GM18861 (cell line): ENCODE data around the gene FBN1.

Experiments
- ATAC-seq: cut with Tn5 transposase; IDR thresholded peaks from one replicate; pipeline ENCODE4 v1.9.1; 2021; ENCODE audit not compliant: unreplicated experiment

The FBN1 gene

DNA sequence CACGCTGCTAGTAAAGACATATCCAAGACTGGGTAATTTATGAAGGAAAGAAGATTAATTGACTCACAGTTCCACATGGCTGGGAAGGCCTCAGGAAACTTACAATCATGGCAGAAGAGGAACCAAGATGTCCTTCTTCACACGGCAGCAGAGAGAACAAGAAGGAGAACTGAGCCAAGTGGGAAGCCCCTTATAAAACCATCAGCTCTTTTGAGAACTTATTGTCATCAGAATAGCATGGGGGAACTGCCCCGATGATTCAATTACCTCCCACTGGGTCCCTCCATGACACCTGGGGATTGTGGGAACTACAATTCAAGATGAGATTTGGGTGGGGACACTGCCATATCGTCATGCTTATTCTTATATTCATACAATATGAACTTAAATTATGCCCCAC lies 265.3 kb downstream of the FBN1 start:
- no peak for ATAC-seq

DNA sequence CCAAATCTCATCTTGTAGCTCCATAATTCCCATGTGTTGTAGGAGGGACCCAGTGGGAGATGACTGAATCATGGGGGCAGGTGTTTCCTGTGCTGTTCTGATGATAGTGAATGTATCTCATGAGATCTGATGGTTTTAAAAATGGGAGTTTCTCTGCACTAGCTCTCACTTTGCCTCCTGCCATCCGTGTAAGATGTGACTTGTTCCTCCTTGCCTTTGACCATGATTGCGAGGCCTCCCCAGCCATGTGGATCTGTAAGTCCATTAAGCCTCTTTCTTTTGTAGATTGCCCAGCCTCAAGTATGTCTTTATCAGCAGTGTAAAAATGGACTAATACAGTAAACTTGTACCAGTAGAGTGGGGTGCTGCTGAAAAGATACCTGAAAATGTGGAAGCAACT lies 269.7 kb downstream of the FBN1 start:
- no peak for ATAC-seq

DNA sequence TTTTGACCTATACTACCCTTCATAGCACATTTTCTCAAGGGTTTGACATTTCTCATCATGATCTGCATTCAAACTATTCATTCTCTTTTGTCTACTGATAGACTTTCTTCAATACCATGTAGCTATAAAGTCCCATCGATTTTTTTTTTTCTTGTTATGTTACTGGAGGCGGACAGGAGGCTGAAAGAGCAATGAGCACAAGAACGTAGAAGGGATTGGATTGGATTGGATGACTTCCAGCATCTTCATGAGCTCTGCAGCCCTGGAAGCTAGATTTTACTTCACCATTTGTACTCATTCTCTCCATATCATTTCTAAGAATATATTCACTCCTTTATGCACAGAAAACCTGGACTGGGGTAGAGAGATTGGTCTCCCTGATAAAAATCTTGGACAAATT lies 271.0 kb downstream of the FBN1 start:
- ATAC-seq = no peak

DNA sequence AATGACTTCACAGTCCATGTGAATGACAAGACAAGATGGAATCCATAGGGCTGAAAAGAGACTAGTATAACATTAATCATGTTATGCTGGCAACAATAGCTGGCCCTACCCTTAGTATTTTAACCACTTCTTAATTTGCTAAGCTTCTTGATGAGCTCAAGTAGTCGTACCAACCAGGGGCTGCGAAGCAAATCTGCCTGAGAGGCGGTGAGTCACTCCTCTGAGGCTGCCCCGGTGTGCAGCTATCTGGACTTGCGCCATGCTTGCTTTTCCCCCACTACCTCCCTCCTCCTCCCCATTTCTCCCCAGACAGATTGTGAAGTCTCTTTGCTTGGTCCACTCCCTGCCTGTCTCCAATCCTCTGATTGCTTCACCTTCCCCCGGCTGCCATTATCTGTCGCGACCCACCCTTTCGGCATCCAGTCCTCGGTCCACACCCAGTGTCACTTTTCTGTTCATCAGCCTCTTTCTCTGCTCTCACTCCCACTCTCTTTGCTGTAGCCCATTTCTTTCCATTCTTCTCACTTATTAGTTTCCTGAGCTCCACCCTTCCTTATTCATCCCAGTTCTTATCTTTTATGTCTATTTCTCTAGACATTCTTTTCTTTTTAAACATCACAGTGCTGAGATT lies 271.6 kb downstream of the FBN1 start:
- no peak for ATAC-seq

DNA sequence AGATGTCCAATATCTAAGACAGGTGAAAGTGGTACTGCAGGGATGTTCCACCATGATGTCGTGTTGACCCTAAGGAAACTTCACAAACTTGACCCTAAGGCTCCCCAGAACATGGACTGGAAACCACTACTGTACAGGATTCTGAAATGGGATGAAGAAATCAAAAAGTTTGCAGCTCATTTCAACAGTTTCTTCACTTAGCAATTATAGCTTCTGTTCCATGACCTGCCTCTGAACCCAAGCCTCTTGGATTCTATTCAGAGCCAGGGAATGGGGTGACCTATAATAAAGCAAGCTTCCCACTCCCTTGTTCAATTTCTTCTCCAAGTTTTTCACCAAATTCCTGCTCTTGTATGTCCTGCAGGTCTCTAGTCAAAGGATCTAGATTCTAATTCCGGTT lies 273.5 kb downstream of the FBN1 start:
- ATAC-seq = no peak

DNA sequence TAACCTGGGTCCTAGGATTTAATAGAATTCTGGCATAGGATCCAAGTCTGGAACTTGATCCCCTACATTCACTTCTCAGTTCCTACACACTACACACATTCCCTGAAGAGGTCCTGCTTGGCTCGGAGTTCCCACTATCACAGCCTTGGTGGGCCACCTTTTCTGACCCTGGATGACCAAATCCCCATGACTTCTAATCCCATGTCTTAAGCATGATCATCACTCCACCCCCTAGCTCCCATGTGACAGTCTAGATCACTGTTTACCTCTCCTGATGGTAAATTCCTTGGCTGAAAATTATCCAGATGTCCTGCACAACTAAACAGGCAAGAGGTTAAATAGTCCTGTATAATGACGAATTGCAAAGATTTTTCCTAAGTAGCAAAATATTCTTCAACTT lies 274.0 kb downstream of the FBN1 start:
- ATAC-seq = no peak

DNA sequence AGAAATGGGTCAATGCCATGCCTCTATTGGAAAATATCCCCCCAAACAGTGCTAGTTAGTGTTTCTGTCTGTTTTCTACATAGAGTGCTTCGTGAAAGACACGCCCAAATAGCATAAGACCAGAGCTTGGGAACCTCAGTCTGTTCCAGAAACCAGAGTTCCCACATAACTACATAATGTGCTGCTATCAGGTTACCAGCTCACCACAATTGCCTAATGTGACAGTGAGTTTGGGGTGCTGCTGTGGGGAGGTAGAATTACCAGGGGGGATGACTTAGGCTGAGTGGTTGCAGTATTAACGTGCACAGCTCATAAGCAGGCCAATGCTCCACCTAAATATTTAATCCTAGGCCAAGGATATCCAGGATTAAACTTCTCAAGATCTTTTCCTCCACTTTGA lies 275.0 kb downstream of the FBN1 start:
- no peak for ATAC-seq

DNA sequence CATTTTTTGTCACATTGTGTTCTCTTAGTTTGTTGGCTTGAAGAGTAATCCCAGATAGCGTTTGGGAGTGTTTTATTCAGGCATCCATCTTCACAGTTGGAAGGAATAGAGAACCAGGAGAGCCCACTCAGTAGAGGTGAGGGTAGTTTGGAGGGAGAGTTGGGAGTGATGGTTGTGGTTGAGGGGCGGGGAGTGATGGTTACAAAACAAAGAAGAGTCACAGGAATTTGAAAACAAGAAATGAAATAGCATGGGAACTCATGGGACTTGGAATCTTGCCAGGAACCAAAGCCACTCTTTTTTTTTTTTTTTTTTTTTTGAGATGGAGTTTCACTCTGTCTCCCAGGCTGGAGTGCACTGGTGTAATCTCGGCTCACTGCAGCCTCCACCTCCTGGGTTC lies 278.0 kb downstream of the FBN1 start:
- ATAC-seq = no peak

DNA sequence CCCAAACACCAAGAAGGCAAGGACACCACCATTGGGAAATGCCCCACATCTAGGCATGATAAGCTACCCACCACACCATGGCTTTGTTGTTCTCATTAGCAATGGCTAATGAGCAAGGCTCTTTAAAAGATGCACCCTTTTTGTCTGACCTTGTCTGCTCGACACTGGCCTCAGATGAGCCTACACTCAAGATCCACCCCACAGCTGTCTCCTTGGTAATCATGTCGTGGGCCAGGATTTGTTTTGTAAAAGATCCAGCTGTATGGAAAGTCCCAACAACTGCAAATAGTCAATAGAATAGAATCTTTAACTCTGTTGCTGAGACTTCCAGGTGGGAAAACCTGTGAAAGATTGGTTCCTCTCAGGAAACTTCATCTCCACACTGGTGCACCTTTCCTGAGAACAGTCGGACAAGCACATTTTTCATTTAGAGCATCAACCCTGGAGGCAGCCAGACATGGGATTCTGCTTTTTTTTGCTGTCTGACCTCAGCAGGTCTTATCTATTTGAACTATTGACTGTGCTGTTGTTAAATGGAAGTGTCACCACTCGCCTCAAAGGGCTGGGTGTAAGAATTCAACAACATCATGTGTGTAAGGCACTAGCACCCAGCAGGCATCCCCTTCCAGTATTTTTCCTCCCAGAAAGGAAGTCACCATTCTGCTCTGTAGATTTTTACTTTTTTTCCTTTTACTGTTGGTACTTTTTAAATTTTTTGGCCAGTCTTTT lies 278.8 kb downstream of the FBN1 start:
- no peak for ATAC-seq

DNA sequence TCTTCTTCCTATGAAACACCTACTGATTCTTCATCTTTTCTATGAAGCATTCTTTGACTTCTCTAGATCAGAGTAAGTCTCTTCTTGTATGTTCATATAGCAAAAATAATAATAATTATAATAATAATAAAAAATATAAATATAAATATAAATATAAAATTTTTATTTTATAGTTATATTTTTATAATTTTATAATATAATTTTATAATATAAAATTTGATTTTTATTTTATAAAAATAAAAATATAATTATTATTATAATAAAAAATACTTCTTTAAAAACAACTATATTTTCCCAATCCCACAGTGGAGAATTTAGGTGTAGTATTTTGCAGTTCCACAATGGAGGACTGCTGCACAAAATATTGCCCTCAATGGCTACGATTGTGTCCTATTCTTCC lies 279.9 kb downstream of the FBN1 start:
- no peak for ATAC-seq

DNA sequence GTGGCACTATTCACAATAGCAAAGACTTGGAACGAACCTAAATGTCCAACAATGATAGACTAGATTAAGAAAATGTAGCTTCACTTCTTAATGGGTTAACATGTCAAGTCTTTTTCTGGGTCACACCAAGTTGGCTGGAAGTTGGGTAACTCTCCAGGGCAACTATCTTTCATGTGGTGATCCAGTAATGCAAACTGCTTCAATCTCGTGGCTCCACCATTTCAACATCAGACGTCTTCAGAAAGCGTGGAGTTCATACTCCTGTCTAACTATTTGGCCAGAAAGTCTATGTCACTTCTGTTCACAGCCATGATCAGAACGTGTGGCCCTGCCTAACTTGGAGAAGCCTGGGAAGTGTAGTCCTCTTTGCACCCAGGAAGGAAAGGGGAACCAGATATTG lies 282.0 kb downstream of the FBN1 start:
- no peak for ATAC-seq

DNA sequence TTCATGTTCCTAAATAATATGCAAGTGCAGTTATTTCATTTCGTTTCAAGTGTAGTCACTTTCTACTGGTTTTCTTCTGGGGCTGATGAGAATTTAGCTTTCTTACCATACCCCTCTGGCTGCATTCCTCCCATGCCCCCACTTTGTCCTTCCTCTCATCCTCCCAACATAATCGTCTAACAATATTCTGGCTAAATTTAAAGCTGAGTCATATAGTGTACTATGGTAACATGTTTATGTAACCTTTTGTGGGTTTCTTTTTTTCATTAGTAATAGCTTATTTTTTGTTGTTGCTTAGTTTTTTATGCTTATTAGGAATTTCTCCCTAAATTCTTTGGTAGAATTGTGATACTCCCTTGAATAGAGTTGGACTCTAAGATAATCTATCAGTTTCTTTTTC lies 283.8 kb downstream of the FBN1 start:
- no peak for ATAC-seq

DNA sequence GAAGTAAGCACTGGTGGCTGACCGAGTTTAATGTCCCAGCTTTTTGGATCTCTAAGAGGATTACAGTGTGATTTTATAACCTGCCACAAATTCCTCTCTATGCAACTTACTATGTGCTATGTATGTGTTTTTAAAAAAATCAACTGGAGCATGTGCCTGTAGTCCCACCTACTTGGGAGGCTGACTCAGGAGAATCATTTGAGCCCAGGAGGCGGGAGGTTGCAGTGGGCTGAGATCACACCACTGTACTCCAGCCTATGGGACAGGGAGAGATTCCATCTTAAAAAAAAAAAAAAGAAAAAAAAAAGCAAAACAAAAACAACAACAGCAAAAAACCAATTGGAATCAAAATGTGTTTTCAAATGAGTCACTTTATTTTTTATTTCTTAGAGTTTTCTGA lies 284.7 kb downstream of the FBN1 start:
- ATAC-seq = no peak
